GM18867 (cell line): ENCODE data around the gene TSHZ2.
"Not testable (repeated sequence)": the region's sequence is repeated elsewhere in the genome, so short reads cannot be mapped to it uniquely, and the experiment has no call there.

Experiments
- ATAC-seq: cut with Tn5 transposase; IDR thresholded peaks from one replicate; pipeline ENCODE4 v1.9.1; 2021; ENCODE audit warnings: mild to moderate bottlenecking, moderate library complexity; ENCODE audit not compliant: unreplicated experiment

The TSHZ2 gene

GRCh38 chr20:53080969-53081871, 109.1 kb downstream of the TSHZ2 start:
- no peak for ATAC-seq

GRCh38 chr20:53081916-53082863, 110.0 kb downstream of the TSHZ2 start:
- ATAC-seq: no peak

GRCh38 chr20:53083411-53083810, 111.3 kb downstream of the TSHZ2 start:
- ATAC-seq: no peak

GRCh38 chr20:53084408-53084997, 112.3 kb downstream of the TSHZ2 start:
- no peak for ATAC-seq

- ATAC-seq: no peak
These were observed 113.6 kb downstream of the TSHZ2 start for GRCh38 chr20:53085720-53086119.

GRCh38 chr20:53087037-53087777, 115.0 kb downstream of the TSHZ2 start:
- ATAC-seq: no peak

- no peak for ATAC-seq
These were observed 116.6 kb downstream of the TSHZ2 start for GRCh38 chr20:53088786-53089185.

GRCh38 chr20:53089851-53090250, 117.7 kb downstream of the TSHZ2 start:
- not testable (repeated sequence) for ATAC-seq

- ATAC-seq: no peak
These were observed 119.6 kb downstream of the TSHZ2 start for GRCh38 chr20:53091789-53092188.

GRCh38 chr20:53092772-53093300, 120.7 kb downstream of the TSHZ2 start:
- no peak for ATAC-seq

- no peak for ATAC-seq
These were observed 125.2 kb downstream of the TSHZ2 start for GRCh38 chr20:53097371-53097770.

- ATAC-seq: no peak
These were observed 125.6 kb downstream of the TSHZ2 start for GRCh38 chr20:53097791-53098190.

- no peak for ATAC-seq
These were observed 126.5 kb downstream of the TSHZ2 start for GRCh38 chr20:53098621-53099020.

GRCh38 chr20:53099856-53100255, 127.7 kb downstream of the TSHZ2 start:
- ATAC-seq: no peak

- no peak for ATAC-seq
These were observed 128.3 kb downstream of the TSHZ2 start for GRCh38 chr20:53100476-53100911.

GRCh38 chr20:53101992-53102760, 130.0 kb downstream of the TSHZ2 start:
- no peak for ATAC-seq

GRCh38 chr20:53103124-53103523, 131.0 kb downstream of the TSHZ2 start:
- no peak for ATAC-seq

- no peak for ATAC-seq
These were observed 132.7 kb downstream of the TSHZ2 start for GRCh38 chr20:53104884-53105283.

GRCh38 chr20:53116733-53117132, 144.6 kb downstream of the TSHZ2 start:
- ATAC-seq: no peak
